Liver (tissue), 3 donors: Measurements from ENCODE around the gene CUX1.

ENCODE experiments used
- ATF3 ChIP-seq: IDR thresholded peaks from 2 replicates; pipeline ENCODE4 v1.6.1; 2016; ENCODE audit warnings: antibody characterized with exemption
- CTCF ChIP-seq: fragments of 150-350 bp; IDR thresholded peaks from 2 replicates; pipeline ENCODE4 v1.5.1; 2017; ENCODE audit warnings: improper control_type of control experiment, low read depth, low read length; ENCODE audit not compliant: missing input control
- EGR1 ChIP-seq, 2 donors: IDR thresholded peaks; 2 replicates each; pipeline ENCODE4 v1.6.1; 2016 to 2018; ENCODE audit warnings: antibody characterized with exemption in 2 of 2, low read depth in 2 of 2
- JUND ChIP-seq, 2 donors: IDR thresholded peaks; 2 replicates each; pipeline ENCODE4 v1.6.1; 2016; ENCODE audit warnings: antibody characterized with exemption in 2 of 2
- REST ChIP-seq: IDR thresholded peaks from 2 replicates; pipeline ENCODE4 v1.6.1; 2016; ENCODE audit warnings: antibody characterized with exemption, mild to moderate bottlenecking
- donor health status: healthy.
- donor health status: healthy.

- no peak for TF ChIP-seq CTCF
- TF ChIP-seq JUND (IDR thresholded peaks at IDR 0.05): no peak
- TF ChIP-seq REST: no peak
- no peak for TF ChIP-seq ATF3
- no peak for TF ChIP-seq EGR1 (IDR thresholded peaks at IDR 0.05; ENCODE audit: low read depth in 2 of 2)
These were observed 229.1 kb downstream of the CUX1 start for GRCh38 chr7:102046373-102047117.
